IMR-90 (cell line): ENCODE measurements around the gene RGPD8.

Experiments used
- CEBPB ChIP-seq: IDR thresholded peaks from 2 replicates; pipeline ENCODE4 v1.6.1; 2012; ENCODE audit warnings: low read depth, low read length, improper control_type of control experiment
- MAFK ChIP-seq: IDR thresholded peaks from 2 replicates; pipeline ENCODE4 v1.6.1; 2012; ENCODE audit warnings: low read depth, low read length, improper control_type of control experiment
- MAZ ChIP-seq: IDR thresholded peaks from 2 replicates; pipeline ENCODE4 v1.6.1; 2012; ENCODE audit warnings: low read depth, mild to moderate bottlenecking, low read length, improper control_type of control experiment, moderate library complexity, borderline replicate concordance
- MXI1 ChIP-seq: IDR thresholded peaks from 2 replicates; pipeline ENCODE4 v1.6.1; 2012; ENCODE audit warnings: low read depth, mild to moderate bottlenecking, low read length, moderate library complexity, borderline replicate concordance
- NFE2L2 ChIP-seq: fragments of 150-350 bp; IDR thresholded peaks from 2 replicates; pipeline ENCODE4 v1.6.1; 2016; ENCODE audit warnings: low read depth, mild to moderate bottlenecking, low read length
- POLR2A ChIP-seq: IDR thresholded peaks from 2 replicates; pipeline ENCODE4 v1.6.1; 2012; ENCODE audit warnings: mild to moderate bottlenecking, low read depth, low read length
- SMC3 ChIP-seq: fragments of 150-350 bp; IDR thresholded peaks from 2 replicates; pipeline ENCODE4 v1.6.1; 2016; ENCODE audit warnings: low read depth, mild to moderate bottlenecking, antibody characterized with exemption, low read length, moderate library complexity
- TF ChIP-seq, protein P1 (sequence below): conservative IDR thresholded peaks from 2 replicates; pipeline ENCODE4 v1.5.1; 2012; ENCODE audit warnings: mild to moderate bottlenecking, low read depth, low read length, improper control_type of control experiment
- TF ChIP-seq, protein P2 (sequence below): fragments of 150-350 bp; IDR thresholded peaks from 2 replicates; pipeline ENCODE4 v1.6.1; 2016; ENCODE audit warnings: low read depth, mild to moderate bottlenecking, low read length, moderate library complexity, borderline replicate concordance

DNA sequence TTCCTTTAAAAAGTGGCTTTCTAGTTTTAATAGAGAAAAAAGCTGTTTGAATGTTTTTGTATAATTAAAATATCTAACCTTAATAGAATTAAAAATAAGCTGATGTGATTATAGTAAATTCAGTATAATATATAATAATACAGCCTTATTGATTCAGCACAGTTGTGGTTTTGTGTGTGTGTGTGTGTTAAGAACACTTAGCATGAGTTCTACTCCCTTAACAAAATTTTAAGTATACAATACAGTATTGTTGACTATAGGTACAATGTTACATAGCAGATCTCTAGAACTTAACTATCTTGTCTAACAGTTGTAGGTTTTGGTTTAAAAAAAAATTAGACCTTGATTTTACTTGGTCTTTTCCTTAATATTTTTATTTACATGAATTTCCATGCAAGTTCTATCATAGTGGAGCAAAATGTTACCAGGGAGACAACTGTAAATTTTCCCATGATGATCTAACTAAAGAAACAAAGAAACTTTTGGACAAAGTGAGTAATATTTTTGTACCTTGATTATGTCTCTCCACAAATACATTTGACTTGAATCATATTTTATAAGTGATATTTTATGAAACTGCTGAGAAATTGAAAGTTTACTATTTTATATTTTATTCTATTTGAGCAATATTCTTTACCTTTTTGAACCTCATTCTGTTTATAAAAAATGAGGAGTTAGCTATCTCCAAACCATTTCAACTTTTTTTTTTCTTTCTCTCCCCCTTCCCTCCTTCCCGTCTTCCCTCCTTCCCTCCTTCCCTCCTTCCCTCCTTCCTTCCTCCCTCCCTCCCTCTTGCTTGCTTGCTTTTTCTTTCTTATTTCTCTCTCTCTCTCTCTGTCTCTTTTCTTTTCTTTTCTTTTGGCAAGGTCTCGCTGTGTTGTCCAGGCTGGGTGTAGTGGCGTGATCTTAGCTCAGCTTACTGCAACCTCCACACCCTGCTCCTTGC is 111.8 kb downstream of the RGPD8 start:
- no peak for TF ChIP-seq POLR2A
- no peak for TF ChIP-seq MAZ
- TF ChIP-seq, protein P1, sequence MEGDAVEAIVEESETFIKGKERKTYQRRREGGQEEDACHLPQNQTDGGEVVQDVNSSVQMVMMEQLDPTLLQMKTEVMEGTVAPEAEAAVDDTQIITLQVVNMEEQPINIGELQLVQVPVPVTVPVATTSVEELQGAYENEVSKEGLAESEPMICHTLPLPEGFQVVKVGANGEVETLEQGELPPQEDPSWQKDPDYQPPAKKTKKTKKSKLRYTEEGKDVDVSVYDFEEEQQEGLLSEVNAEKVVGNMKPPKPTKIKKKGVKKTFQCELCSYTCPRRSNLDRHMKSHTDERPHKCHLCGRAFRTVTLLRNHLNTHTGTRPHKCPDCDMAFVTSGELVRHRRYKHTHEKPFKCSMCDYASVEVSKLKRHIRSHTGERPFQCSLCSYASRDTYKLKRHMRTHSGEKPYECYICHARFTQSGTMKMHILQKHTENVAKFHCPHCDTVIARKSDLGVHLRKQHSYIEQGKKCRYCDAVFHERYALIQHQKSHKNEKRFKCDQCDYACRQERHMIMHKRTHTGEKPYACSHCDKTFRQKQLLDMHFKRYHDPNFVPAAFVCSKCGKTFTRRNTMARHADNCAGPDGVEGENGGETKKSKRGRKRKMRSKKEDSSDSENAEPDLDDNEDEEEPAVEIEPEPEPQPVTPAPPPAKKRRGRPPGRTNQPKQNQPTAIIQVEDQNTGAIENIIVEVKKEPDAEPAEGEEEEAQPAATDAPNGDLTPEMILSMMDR, result no peak
- no peak for TF ChIP-seq NFE2L2
- TF ChIP-seq, protein P2, sequence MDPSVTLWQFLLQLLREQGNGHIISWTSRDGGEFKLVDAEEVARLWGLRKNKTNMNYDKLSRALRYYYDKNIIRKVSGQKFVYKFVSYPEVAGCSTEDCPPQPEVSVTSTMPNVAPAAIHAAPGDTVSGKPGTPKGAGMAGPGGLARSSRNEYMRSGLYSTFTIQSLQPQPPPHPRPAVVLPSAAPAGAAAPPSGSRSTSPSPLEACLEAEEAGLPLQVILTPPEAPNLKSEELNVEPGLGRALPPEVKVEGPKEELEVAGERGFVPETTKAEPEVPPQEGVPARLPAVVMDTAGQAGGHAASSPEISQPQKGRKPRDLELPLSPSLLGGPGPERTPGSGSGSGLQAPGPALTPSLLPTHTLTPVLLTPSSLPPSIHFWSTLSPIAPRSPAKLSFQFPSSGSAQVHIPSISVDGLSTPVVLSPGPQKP, result no peak
- TF ChIP-seq SMC3, result no peak
- no peak for TF ChIP-seq MXI1
- no peak for TF ChIP-seq CEBPB
- TF ChIP-seq MAFK, result no peak
